Pancreas (tissue), 10 donors: ENCODE measurements around the gene CLDN4. TPM values are rescaled to one million over a fixed set of nuclear protein-coding genes. Genes with fewer than 3 reads are reported as not detected.

Experiments
- ATAC-seq, 4 donors: fragments of 200-7000 bp; cut with Tn5 transposase; one replicate each; pipeline versions ENCODE4 v1.8.0 to v1.9.1; 2020; ENCODE audit warnings: mild to moderate bottlenecking in 4 of 4, moderate library complexity in 4 of 4
- DNase-seq, 6 donors: peaks; one replicate each; pipeline ENCODE4 v3.0.0-alpha.2; 2020
- FAIRE-seq: peaks from 2 replicates; lab custom pipeline; 2012; peaks lifted over from hg19 to GRCh38; lab: Jason Lieb, UNC
- H3K27ac ChIP-seq, 4 donors: fragments of 200-600 bp; sonication (generic); 1 replicate in 3 of 4; 2 replicates in 1 of 4; pipeline versions ENCODE4 v1.5.0 to v1.8.0; 2020
- H3K27me3 ChIP-seq, 4 donors: fragments of 200-600 bp; one replicate each; pipeline ENCODE4 v1.8.0; 2021
- H3K36me3 ChIP-seq, 3 donors: fragments of 200-600 bp; sonication (generic) in 1 of 3; one replicate each; pipeline versions ENCODE4 v1.5.0 to v1.8.0; 2020 to 2021
- H3K4me1 ChIP-seq, 3 donors: fragments of 200-600 bp; one replicate each; pipeline ENCODE4 v1.8.0; 2021
- H3K4me3 ChIP-seq, 4 donors: fragments of 200-600 bp; sonication (generic) in 2 of 4; one replicate each; pipeline versions ENCODE4 v1.5.0 to v1.8.0; 2020 to 2021
- H3K9me3 ChIP-seq, 4 donors: fragments of 200-600 bp; one replicate each; pipeline ENCODE4 v1.8.0; 2021
- WGBS, 2 donors: extraction: QIAGEN DNeasy Blood & Tissue Kit; methylation state at CpG; one replicate each; pipeline ENCODE4 v1.1.7; 2013; 5-methylcytosine and 5-hydroxymethylcytosine counted together
- intact Hi-C, 3 donors: fragments of 100-400 bp; cut with DNase I; formaldehyde crosslinking; loops; one replicate each; pipeline versions ENCODE4 v1.11.1 to v1.14.2; 2022
- polyA plus RNA-seq, 2 donors: library from polyadenylated mRNA; stranded (reverse); fragments of 200-250 nt; gene quantifications; one replicate each; pipeline ENCODE4 v1.2.3, GENCODE V29; 2013
- total RNA-seq, 6 donors: library from RNA; stranded (reverse); fragmentation: NEBNext Ultra II Directional in 4 of 6; extraction: Animal tissue kit (Norgen Biotek cat#: 25700) in 4 of 6; gene quantifications; one replicate each; pipeline versions ENCODE4 v1.2.1 to v1.2.4, GENCODE V29; 2021 to 2023
- TF ChIP-seq, protein P1 (sequence below), 4 donors: fragments of 200-600 bp; sonication (generic) in 3 of 4; IDR thresholded peaks; one replicate each; pipeline versions ENCODE4 v1.5.0 to v1.8.0; 2021; ENCODE audit warnings: antibody characterized with exemption in 4 of 4
- donor health status: healthy with polysubstance abuse.
- donor health status: DM: no; HTN: no; CAD: no; lungs with moderate emphysema.
- donor health status: DM: no; HTN: no; CAD: no.
- donor health status: control.
- donor health status: control.
- donor health status: Bipolar disorder and iron deficiency.
- donor health status: DM: yes; HTN: yes; CAD: no.
- donor health status: DM: no; HTN: no; CAD: no.
- donor health status: DM: no; HTN: no; CAD: no.
- donor health status: DM: yes; HTN: yes; CAD: no.

CLDN4 gene
- total and polyA plus RNA-seq, 8 donors = 47.8 to 150 (median 71.9) TPM

DNA sequence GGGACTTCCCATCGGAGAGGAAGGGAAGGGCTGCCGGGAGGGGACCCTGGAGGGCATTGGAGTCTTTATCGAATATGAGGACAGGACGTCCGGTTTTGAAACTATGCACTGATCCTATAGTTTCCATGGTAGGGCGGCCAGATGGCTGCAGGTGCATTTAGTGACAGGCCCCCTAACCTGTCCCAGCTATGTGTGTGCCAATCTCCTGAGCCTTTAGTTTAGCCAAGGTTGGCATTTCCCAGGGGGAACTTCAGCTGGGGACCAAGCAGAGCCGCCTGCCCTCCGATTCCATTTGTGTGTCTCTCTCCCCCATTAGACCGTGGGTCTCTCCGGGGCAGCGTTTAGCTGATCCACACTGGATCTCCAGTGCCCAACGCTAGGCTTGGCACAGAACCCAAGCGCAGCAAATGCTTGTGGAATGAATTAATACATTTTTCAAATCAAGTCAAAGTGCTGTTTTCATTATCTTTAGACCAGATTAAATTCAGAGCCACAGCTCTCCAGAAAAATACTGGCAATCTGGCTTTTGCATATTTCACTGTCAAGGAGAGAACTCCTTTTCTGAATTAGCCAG lies 50.0 kb downstream of the CLDN4 start:
- H3K4me3 ChIP-seq = no peak overlapping the region
- no peak for ATAC-seq

DNA sequence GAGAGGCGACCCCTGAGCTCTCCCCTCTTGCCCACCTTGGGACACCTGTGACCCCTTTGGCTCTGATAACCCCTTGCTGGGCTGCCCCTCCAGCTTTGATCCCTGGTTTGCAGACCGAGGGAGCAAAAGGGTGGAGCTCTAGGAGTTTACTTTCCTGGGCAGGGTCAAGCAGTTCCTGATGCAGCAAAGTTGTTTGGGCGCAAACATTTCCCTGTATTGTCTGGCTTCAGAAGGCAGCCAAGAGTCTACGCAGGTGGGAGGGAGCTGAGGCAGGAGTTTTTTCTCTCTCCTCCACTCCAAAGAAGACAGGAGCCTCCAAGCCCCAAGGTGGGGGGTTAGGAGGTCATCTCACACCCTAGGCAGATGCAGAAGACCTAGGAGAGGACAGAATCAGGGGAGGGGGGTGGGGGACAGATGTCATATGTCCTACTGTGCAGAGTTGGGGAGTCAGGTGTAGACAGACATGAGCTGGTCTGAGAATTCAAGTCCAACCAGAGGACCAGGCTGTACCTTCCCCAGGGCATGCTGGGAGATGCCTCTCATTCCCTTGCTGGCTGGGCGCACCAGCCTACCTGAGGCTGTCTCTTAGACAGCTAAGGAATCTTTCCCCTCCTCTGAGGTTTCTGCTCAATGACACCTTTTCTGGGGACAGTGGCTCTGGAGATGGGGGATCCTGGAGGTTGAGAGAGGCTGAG lies 50.7 kb downstream of the CLDN4 start:
- ATAC-seq (peak in 1 of 4 donors; percentile 19), DNase-seq (no peak), FAIRE-seq (no peak)
- intact Hi-C loops = no loop called here
- H3K4me3 ChIP-seq = no peak overlapping the region
- 31 to 32% methylated on average over 5 of the region's 5 CpGs for WGBS, 2 donors
- no peaks in the 10 kb centered on the region for H3K36me3 ChIP-seq
- H3K4me1 ChIP-seq = no peaks in the 10 kb centered on the region
- no peaks in the 10 kb centered on the region for H3K9me3 ChIP-seq
- TF ChIP-seq, protein P1, sequence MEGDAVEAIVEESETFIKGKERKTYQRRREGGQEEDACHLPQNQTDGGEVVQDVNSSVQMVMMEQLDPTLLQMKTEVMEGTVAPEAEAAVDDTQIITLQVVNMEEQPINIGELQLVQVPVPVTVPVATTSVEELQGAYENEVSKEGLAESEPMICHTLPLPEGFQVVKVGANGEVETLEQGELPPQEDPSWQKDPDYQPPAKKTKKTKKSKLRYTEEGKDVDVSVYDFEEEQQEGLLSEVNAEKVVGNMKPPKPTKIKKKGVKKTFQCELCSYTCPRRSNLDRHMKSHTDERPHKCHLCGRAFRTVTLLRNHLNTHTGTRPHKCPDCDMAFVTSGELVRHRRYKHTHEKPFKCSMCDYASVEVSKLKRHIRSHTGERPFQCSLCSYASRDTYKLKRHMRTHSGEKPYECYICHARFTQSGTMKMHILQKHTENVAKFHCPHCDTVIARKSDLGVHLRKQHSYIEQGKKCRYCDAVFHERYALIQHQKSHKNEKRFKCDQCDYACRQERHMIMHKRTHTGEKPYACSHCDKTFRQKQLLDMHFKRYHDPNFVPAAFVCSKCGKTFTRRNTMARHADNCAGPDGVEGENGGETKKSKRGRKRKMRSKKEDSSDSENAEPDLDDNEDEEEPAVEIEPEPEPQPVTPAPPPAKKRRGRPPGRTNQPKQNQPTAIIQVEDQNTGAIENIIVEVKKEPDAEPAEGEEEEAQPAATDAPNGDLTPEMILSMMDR (IDR thresholded peaks at IDR 0.05) = no peak
- no peaks in the 10 kb centered on the region for H3K27me3 ChIP-seq
- no peak overlapping the region for H3K27ac ChIP-seq

More for the DNA sequence above, 50.0 kb downstream of the CLDN4 start:
- Histone ChIP-seq H3K36me3 (no peaks in the 10 kb centered on the region), H3K27me3 (no peaks in the 10 kb centered on the region), H3K4me1 (no peaks in the 10 kb centered on the region), H3K9me3 (no peaks in the 10 kb centered on the region), H3K27ac (no peak overlapping the region)
- FAIRE-seq = no peak
- WGBS, 2 donors = 49 to 71% methylated on average over 13 of the region's 13 CpGs
- TF ChIP-seq, protein P1 (IDR thresholded peaks at IDR 0.05) = no peak
- no peak for DNase-seq
- intact Hi-C loops = no loop called here

DNA sequence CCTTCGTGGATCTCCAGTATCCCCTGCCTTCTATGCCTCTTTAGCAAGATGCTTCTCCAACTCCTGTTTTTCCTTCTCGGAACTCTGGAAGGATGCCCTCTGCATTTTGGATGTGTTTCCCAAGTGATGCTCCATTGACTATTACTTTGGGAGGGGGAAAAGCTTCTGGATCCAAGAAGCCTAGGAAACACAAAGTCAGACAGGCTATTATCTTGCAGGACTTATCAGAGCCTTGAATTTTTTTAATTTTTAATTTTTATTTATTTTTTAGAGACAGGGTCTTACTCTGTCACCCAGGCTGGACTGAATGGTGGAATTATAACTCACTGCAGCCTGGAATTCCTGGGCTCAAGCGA lies 51.2 kb downstream of the CLDN4 start:
- Histone ChIP-seq H3K36me3 (no peaks in the 10 kb centered on the region), H3K4me1 (no peaks in the 10 kb centered on the region), H3K4me3 (no peak overlapping the region), H3K27ac (no peak overlapping the region), H3K27me3 (no peaks in the 10 kb centered on the region), H3K9me3 (no peaks in the 10 kb centered on the region)
- intact Hi-C loops = no loop called here
- 73 to 86% methylated on average over 3 of the region's 3 CpGs for WGBS, 2 donors
- FAIRE-seq (no peak), ATAC-seq (no peak), DNase-seq (no peak)
- TF ChIP-seq, protein P1 (IDR thresholded peaks at IDR 0.05) = no peak

Other genes starting within 250 kb of the CLDN4 start
- 10 to 100 TPM in 5 of 6 donors, 1 to 10 TPM in 1; 8.8 to 25.9 (median 19.5) TPM for gene MLXIPL, start 206.5 kb upstream of the CLDN4 start, total RNA-seq
- gene MLXIPL, start 206.5 kb upstream of the CLDN4 start, polyA plus RNA-seq = 100 to 1,000 TPM; 146 to 176 TPM
- gene VPS37D, start 163.2 kb upstream of the CLDN4 start, total RNA-seq = 1 to 10 TPM; 2.6 to 3.9 (median 2.9) TPM
- gene VPS37D, start 163.2 kb upstream of the CLDN4 start, polyA plus RNA-seq = 1 to 10 TPM; 4.5 to 8.2 TPM
- 1 to 10 TPM; 4.1 to 8.2 (median 5.6) TPM for gene DNAJC30, start 147.5 kb upstream of the CLDN4 start, total RNA-seq
- gene DNAJC30, start 147.5 kb upstream of the CLDN4 start, polyA plus RNA-seq = 1 to 10 TPM; 5.1 to 6.4 TPM
- gene BUD23, start 147.4 kb upstream of the CLDN4 start, total RNA-seq = 10 to 100 TPM; 26.9 to 36.8 (median 33.0) TPM
- 10 to 100 TPM; 46.7 to 62.9 TPM for gene BUD23, start 147.4 kb upstream of the CLDN4 start, polyA plus RNA-seq
- gene STX1A, start 111.3 kb upstream of the CLDN4 start, total RNA-seq = 10 to 100 TPM in 2 of 6 donors, 1 to 10 TPM in 4; 2.3 to 11.9 (median 6.9) TPM
- 10 to 100 TPM; 31.8 to 95.7 TPM for gene STX1A, start 111.3 kb upstream of the CLDN4 start, polyA plus RNA-seq
- gene ABHD11, start 92.2 kb upstream of the CLDN4 start, total RNA-seq = 10 to 100 TPM; 16.0 to 30.6 (median 22.1) TPM
- 10 to 100 TPM; 91.0 to 95.2 TPM for gene ABHD11, start 92.2 kb upstream of the CLDN4 start, polyA plus RNA-seq
- 10 to 100 TPM; 42.9 to 62.0 (median 48.3) TPM for gene CLDN3, start 60.7 kb upstream of the CLDN4 start, total RNA-seq
- gene CLDN3, start 60.7 kb upstream of the CLDN4 start, polyA plus RNA-seq = 100 to 1,000 TPM; 110 to 122 TPM
- 10 to 100 TPM in 1 of 6 donors, 1 to 10 TPM in 5; 3.0 to 11.2 (median 4.7) TPM for gene METTL27, start 11.5 kb downstream of the CLDN4 start, total RNA-seq
- gene METTL27, start 11.5 kb downstream of the CLDN4 start, polyA plus RNA-seq = 1 to 10 TPM; 5.6 to 6.6 TPM
- gene TMEM270, start 30.2 kb downstream of the CLDN4 start, total RNA-seq = under 1 TPM in 1 of 6 donors, not detected in 5; 0.25 TPM
- gene TMEM270, start 30.2 kb downstream of the CLDN4 start, polyA plus RNA-seq = under 1 TPM in 1 of 2 donors, not detected in 1; 0.31 TPM
- 10 to 100 TPM; 36.8 to 84.2 (median 70.7) TPM for gene ELN, start 197.2 kb downstream of the CLDN4 start, total RNA-seq
- gene ELN, start 197.2 kb downstream of the CLDN4 start, polyA plus RNA-seq = 100 to 1,000 TPM in 1 of 2 donors, 10 to 100 TPM in 1; 36.9 to 118 TPM